Measurements from ENCODE around the gene BCAR3.

BCAR3 gene

GRCh38 chr1:93641527-93641926 is 40.1 kb downstream of the BCAR3 start:
- Histone ChIP-seq H2BK5ac (ENCODE audit: low read depth, low read length, poor library complexity, severe bottlenecking) (no peak overlapping the region), H3K9ac (ENCODE audit: low read length) (no peak overlapping the region), H3K9me3 (ENCODE audit: control insufficient read depth, low read length) (no peaks in the 10 kb centered on the region), H2BK120ac (ENCODE audit: low read depth, low read length) (no peak overlapping the region), H3K18ac (ENCODE audit: low read depth in 1 of 2, low read length in 2 of 2) (no peak overlapping the region), H3K27me3 (ENCODE audit: control insufficient read depth in 1 of 2, insufficient read depth in 1 of 2, low read length in 2 of 2) (no peaks in the 10 kb centered on the region), H3K14ac (ENCODE audit: low read length in 2 of 2) (no peak overlapping the region), H4K8ac (ENCODE audit: low read length) (no peak overlapping the region), H3K23ac (ENCODE audit: low read length in 2 of 2) (no peak overlapping the region), H3K4ac (ENCODE audit: low read depth in 1 of 2, low read length in 2 of 2) (no peak overlapping the region), H4K91ac (ENCODE audit: low read length) (no peak overlapping the region), H2BK15ac (ENCODE audit: low read depth, poor library complexity, severe bottlenecking) (no peak overlapping the region), H2BK12ac (ENCODE audit: low read length in 2 of 2) (no peak overlapping the region), H3K4me3 (ENCODE audit: insufficient read depth in 1 of 2, low read depth in 1 of 2, low read length in 2 of 2) (no peak overlapping the region), H3K4me1 (ENCODE audit: control insufficient read depth, insufficient read depth, low read depth, low read length) (peaks cover 4% of the 10 kb centered on the region), H3K36me3 (ENCODE audit: control insufficient read depth in 1 of 2, insufficient read depth in 2 of 2, low read depth in 1 of 2, low read length in 2 of 2) (peaks cover 17 to 73% of the 10 kb centered on the region in 2 experiments), H3K27ac (ENCODE audit: low read length, poor library complexity, severe bottlenecking) (no peak overlapping the region), H3K4me2 (ENCODE audit: low read length, poor library complexity, severe bottlenecking) (no peak overlapping the region), H2AK5ac (ENCODE audit: low read length, severe bottlenecking) (no peak overlapping the region), H2AFZ (ENCODE audit: low read depth, low read length) (no peak overlapping the region), H3K79me1 (replicated peaks; ENCODE audit: low read length, poor library complexity, severe bottlenecking) (peaks cover 22% of the 10 kb centered on the region)
- 90% methylated on average over 5 of the region's 5 CpGs for WGBS
- no peak for DNase-seq

- WGBS: 98% methylated on average over 5 of the region's 8 CpGs
- no peak overlapping the region for H3K14ac ChIP-seq (ENCODE audit: low read length in 2 of 2)
- no peak overlapping the region for H2BK5ac ChIP-seq (ENCODE audit: low read depth, low read length, poor library complexity, severe bottlenecking)
- H4K8ac ChIP-seq (ENCODE audit: low read length): no peak overlapping the region
- H3K4me2 ChIP-seq (ENCODE audit: low read length, poor library complexity, severe bottlenecking): no peak overlapping the region
- H3K9ac ChIP-seq (ENCODE audit: low read length): no peak overlapping the region
- no peak overlapping the region for H4K91ac ChIP-seq (ENCODE audit: low read length)
- no peak overlapping the region for H3K4ac ChIP-seq (ENCODE audit: low read depth in 1 of 2, low read length in 2 of 2)
- H3K4me3 ChIP-seq (ENCODE audit: insufficient read depth in 1 of 2, low read depth in 1 of 2, low read length in 2 of 2): no peak overlapping the region
- H3K23ac ChIP-seq (ENCODE audit: low read length in 2 of 2): no peak overlapping the region
- H3K79me1 ChIP-seq (replicated peaks; ENCODE audit: low read length, poor library complexity, severe bottlenecking): peaks cover 22% of the 10 kb centered on the region
- peaks cover 7% of the 10 kb centered on the region for H3K4me1 ChIP-seq (ENCODE audit: control insufficient read depth, insufficient read depth, low read depth, low read length)
- H3K27me3 ChIP-seq (ENCODE audit: control insufficient read depth in 1 of 2, insufficient read depth in 1 of 2, low read length in 2 of 2): no peaks in the 10 kb centered on the region
- peaks cover 17 to 77% of the 10 kb centered on the region in 2 experiments for H3K36me3 ChIP-seq (ENCODE audit: control insufficient read depth in 1 of 2, insufficient read depth in 2 of 2, low read depth in 1 of 2, low read length in 2 of 2)
- H2AK5ac ChIP-seq (ENCODE audit: low read length, severe bottlenecking): no peak overlapping the region
- no peak overlapping the region for H2BK12ac ChIP-seq (ENCODE audit: low read length in 2 of 2)
- DNase-seq: no peak
- no peaks in the 10 kb centered on the region for H3K9me3 ChIP-seq (ENCODE audit: control insufficient read depth, low read length)
- no peak overlapping the region for H3K18ac ChIP-seq (ENCODE audit: low read depth in 1 of 2, low read length in 2 of 2)
- no peak overlapping the region for H2BK15ac ChIP-seq (ENCODE audit: low read depth, poor library complexity, severe bottlenecking)
- no peak overlapping the region for H2BK120ac ChIP-seq (ENCODE audit: low read depth, low read length)
- no peak overlapping the region for H2AFZ ChIP-seq (ENCODE audit: low read depth, low read length)
- no peak overlapping the region for H3K27ac ChIP-seq (ENCODE audit: low read length, poor library complexity, severe bottlenecking)
Observed at GRCh38 chr1:93640656-93641440, 40.8 kb downstream of the BCAR3 start.

GRCh38 chr1:93638981-93639380 is 42.7 kb downstream of the BCAR3 start:
- 85% methylated on average over 8 of the region's 8 CpGs for WGBS
- H3K9ac ChIP-seq (ENCODE audit: low read length): no peak overlapping the region
- no peak overlapping the region for H2BK15ac ChIP-seq (ENCODE audit: low read depth, poor library complexity, severe bottlenecking)

GRCh38 chr1:93638307-93638847 is 43.3 kb downstream of the BCAR3 start:
- H2BK120ac ChIP-seq (ENCODE audit: low read depth, low read length): no peak overlapping the region
- no peak overlapping the region for H3K4me3 ChIP-seq (ENCODE audit: insufficient read depth in 1 of 2, low read depth in 1 of 2, low read length in 2 of 2)
- WGBS: 100% methylated on average over 4 of the region's 5 CpGs
- H3K4me1 ChIP-seq (ENCODE audit: control insufficient read depth, insufficient read depth, low read depth, low read length): peaks cover 11% of the 10 kb centered on the region
- H4K8ac ChIP-seq (ENCODE audit: low read length): no peak overlapping the region
- no peak overlapping the region for H3K23ac ChIP-seq (ENCODE audit: low read length in 2 of 2)
- no peak overlapping the region for H3K4me2 ChIP-seq (ENCODE audit: low read length, poor library complexity, severe bottlenecking)
- H2BK5ac ChIP-seq (ENCODE audit: low read depth, low read length, poor library complexity, severe bottlenecking): no peak overlapping the region
- H3K79me1 ChIP-seq (replicated peaks; ENCODE audit: low read length, poor library complexity, severe bottlenecking): peaks cover 28% of the 10 kb centered on the region
- H2BK15ac ChIP-seq (ENCODE audit: low read depth, poor library complexity, severe bottlenecking): no peak overlapping the region
- H3K36me3 ChIP-seq (ENCODE audit: control insufficient read depth in 1 of 2, insufficient read depth in 2 of 2, low read depth in 1 of 2, low read length in 2 of 2): peaks cover 24 to 80% of the 10 kb centered on the region in 2 experiments
- no peak overlapping the region for H4K91ac ChIP-seq (ENCODE audit: low read length)
- H3K9me3 ChIP-seq (ENCODE audit: control insufficient read depth, low read length): no peaks in the 10 kb centered on the region
- H3K27ac ChIP-seq (ENCODE audit: low read length, poor library complexity, severe bottlenecking): no peak overlapping the region
- no peak overlapping the region for H3K14ac ChIP-seq (ENCODE audit: low read length in 2 of 2)
- no peak for DNase-seq
- no peak overlapping the region for H2BK12ac ChIP-seq (ENCODE audit: low read length in 2 of 2)
- H3K18ac ChIP-seq (ENCODE audit: low read depth in 1 of 2, low read length in 2 of 2): no peak overlapping the region
- H2AFZ ChIP-seq (ENCODE audit: low read depth, low read length): no peak overlapping the region
- H3K27me3 ChIP-seq (ENCODE audit: control insufficient read depth in 1 of 2, insufficient read depth in 1 of 2, low read length in 2 of 2): no peaks in the 10 kb centered on the region
- H3K9ac ChIP-seq (ENCODE audit: low read length): no peak overlapping the region
- no peak overlapping the region for H2AK5ac ChIP-seq (ENCODE audit: low read length, severe bottlenecking)
- no peak overlapping the region for H3K4ac ChIP-seq (ENCODE audit: low read depth in 1 of 2, low read length in 2 of 2)

More at GRCh38 chr1:93638981-93639380, 42.7 kb downstream of the BCAR3 start:
- no peaks in the 10 kb centered on the region for H3K27me3 ChIP-seq (ENCODE audit: control insufficient read depth in 1 of 2, insufficient read depth in 1 of 2, low read length in 2 of 2)
- H3K4ac ChIP-seq (ENCODE audit: low read depth in 1 of 2, low read length in 2 of 2): no peak overlapping the region
- H3K18ac ChIP-seq (ENCODE audit: low read depth in 1 of 2, low read length in 2 of 2): no peak overlapping the region
- H3K9me3 ChIP-seq (ENCODE audit: control insufficient read depth, low read length): no peaks in the 10 kb centered on the region
- no peak overlapping the region for H2BK12ac ChIP-seq (ENCODE audit: low read length in 2 of 2)
- H3K36me3 ChIP-seq (ENCODE audit: control insufficient read depth in 1 of 2, insufficient read depth in 2 of 2, low read depth in 1 of 2, low read length in 2 of 2): peaks cover 24 to 77% of the 10 kb centered on the region in 2 experiments
- H3K4me1 ChIP-seq (ENCODE audit: control insufficient read depth, insufficient read depth, low read depth, low read length): peaks cover 11% of the 10 kb centered on the region
- H3K4me2 ChIP-seq (ENCODE audit: low read length, poor library complexity, severe bottlenecking): no peak overlapping the region
- no peak overlapping the region for H2AFZ ChIP-seq (ENCODE audit: low read depth, low read length)
- H3K4me3 ChIP-seq (ENCODE audit: insufficient read depth in 1 of 2, low read depth in 1 of 2, low read length in 2 of 2): no peak overlapping the region
- H3K79me1 ChIP-seq (replicated peaks; ENCODE audit: low read length, poor library complexity, severe bottlenecking): peaks cover 28% of the 10 kb centered on the region
- no peak overlapping the region for H4K91ac ChIP-seq (ENCODE audit: low read length)
- H2AK5ac ChIP-seq (ENCODE audit: low read length, severe bottlenecking): peak overlapping the region; percentile 13
- H3K23ac ChIP-seq (ENCODE audit: low read length in 2 of 2): no peak overlapping the region
- H2BK120ac ChIP-seq (ENCODE audit: low read depth, low read length): no peak overlapping the region
- no peak overlapping the region for H2BK5ac ChIP-seq (ENCODE audit: low read depth, low read length, poor library complexity, severe bottlenecking)
- peak overlapping the region; percentile 16 for H4K8ac ChIP-seq (ENCODE audit: low read length)
- H3K14ac ChIP-seq (ENCODE audit: low read length in 2 of 2): no peak overlapping the region
- H3K27ac ChIP-seq (ENCODE audit: low read length, poor library complexity, severe bottlenecking): no peak overlapping the region
- DNase-seq: no peak

Data from mesenchymal stem cell (in vitro differentiated cells and primary cell).